NCI-H2227 (cell line): ENCODE measurements around the gene BACE2.
"Not testable (repeated sequence)": the region's sequence is repeated elsewhere in the genome, so short reads cannot be mapped to it uniquely, and the experiment has no call there.

Experiments
- DNase-seq: peaks from one replicate; lab custom pipeline; 2025; ENCODE audit not compliant: unreplicated experiment; lab: John Stamatoyannopoulos, UW

Gene BACE2

GRCh38 chr21:41235201-41235600 lies 67.2 kb downstream of the BACE2 start:
- DNase-seq, result no peak

- DNase-seq, result no peak
Observed at GRCh38 chr21:41236352-41236973, 68.5 kb downstream of the BACE2 start.

- DNase-seq, result not testable (repeated sequence)
Observed at GRCh38 chr21:41238081-41238796, 70.3 kb downstream of the BACE2 start.

GRCh38 chr21:41240040-41240439 lies 72.1 kb downstream of the BACE2 start:
- no peak for DNase-seq

- DNase-seq, result no peak
Observed at GRCh38 chr21:41241341-41241740, 73.4 kb downstream of the BACE2 start.

- no peak for DNase-seq
Observed at GRCh38 chr21:41242238-41242829, 74.4 kb downstream of the BACE2 start.

- DNase-seq, result no peak
Observed at GRCh38 chr21:41243107-41243506, 75.1 kb downstream of the BACE2 start.

GRCh38 chr21:41244266-41244880 lies 76.4 kb downstream of the BACE2 start:
- DNase-seq, result not testable (repeated sequence)

GRCh38 chr21:41245509-41246135 lies 77.7 kb downstream of the BACE2 start:
- no peak for DNase-seq

- no peak for DNase-seq
Observed at GRCh38 chr21:41246808-41247207, 78.8 kb downstream of the BACE2 start.

GRCh38 chr21:41247561-41248545 lies 79.9 kb downstream of the BACE2 start:
- DNase-seq, result no peak

GRCh38 chr21:41249476-41249875 lies 81.5 kb downstream of the BACE2 start:
- DNase-seq, result no peak

GRCh38 chr21:41250519-41250918 lies 82.6 kb downstream of the BACE2 start:
- DNase-seq, result no peak

- no peak for DNase-seq
Observed at GRCh38 chr21:41251961-41252642, 84.1 kb downstream of the BACE2 start.

- no peak for DNase-seq
Observed at GRCh38 chr21:41254090-41254700, 86.2 kb downstream of the BACE2 start.

GRCh38 chr21:41255190-41255589 lies 87.2 kb downstream of the BACE2 start:
- no peak for DNase-seq

- not testable (repeated sequence) for DNase-seq
Observed at GRCh38 chr21:41256231-41256630, 88.3 kb downstream of the BACE2 start.

GRCh38 chr21:41256771-41257702 lies 89.1 kb downstream of the BACE2 start:
- no peak for DNase-seq
